Muscle layer of colon (tissue), 2 donors: ENCODE results near the gene CAMK1G.

Source experiments
- H3K27ac ChIP-seq: one replicate; pipeline ENCODE4 v1.7.0; 2013; ENCODE audit warnings: low read depth, mild to moderate bottlenecking, low read length, moderate library complexity
- H3K27me3 ChIP-seq, 2 donors: one replicate each; pipeline ENCODE4 v1.7.0; 2013; ENCODE audit warnings: low read length in 2 of 2, mild to moderate bottlenecking in 2 of 2; ENCODE audit not compliant: insufficient read depth in 2 of 2, control insufficient read depth in 1 of 2
- H3K36me3 ChIP-seq: one replicate; pipeline ENCODE4 v1.7.0; 2013; ENCODE audit warnings: mild to moderate bottlenecking, low read length; ENCODE audit not compliant: insufficient read depth
- H3K4me1 ChIP-seq: one replicate; pipeline ENCODE4 v1.7.0; 2013; ENCODE audit warnings: mild to moderate bottlenecking, low read length; ENCODE audit not compliant: insufficient read depth
- H3K4me3 ChIP-seq, 2 donors: one replicate each; pipeline ENCODE4 v1.7.0; 2013; ENCODE audit warnings: low read length in 2 of 2, low read depth in 1 of 2, mild to moderate bottlenecking in 1 of 2, moderate library complexity in 1 of 2
- H3K9ac ChIP-seq: one replicate; pipeline ENCODE4 v1.7.0; 2013; ENCODE audit warnings: low read length
- H3K9me3 ChIP-seq: one replicate; pipeline ENCODE4 v1.7.0; 2013; ENCODE audit warnings: mild to moderate bottlenecking, low read length
- donor health status: abdominal sarcoma.
- donor health status: Adenocarcinoma of cecum.

Gene CAMK1G

GRCh38 chr1:209651138-209651587, 67.6 kb downstream of the CAMK1G start:
- H3K4me3 ChIP-seq = no peak overlapping the region
- H3K9me3 ChIP-seq = no peaks in the 10 kb centered on the region
- no peaks in the 10 kb centered on the region for H3K27me3 ChIP-seq
- H3K4me1 ChIP-seq = peaks cover 26% of the 10 kb centered on the region
- H3K9ac ChIP-seq = no peak overlapping the region
- H3K36me3 ChIP-seq = no peaks in the 10 kb centered on the region
- H3K27ac ChIP-seq = no peak overlapping the region

- Histone ChIP-seq H3K27ac (no peak within 1 kb of the TSS), H3K4me1 (peaks cover 21% of the 10 kb centered on the region), H3K36me3 (no peaks in the 10 kb centered on the region), H3K9ac (no peak within 1 kb of the TSS), H3K9me3 (no peaks in the 10 kb centered on the region), H3K27me3 (no peaks in the 10 kb centered on the region), H3K4me3 (no peak within 1 kb of the TSS)
Measured at GRCh38 chr1:209652121-209652735, 68.7 kb downstream of the CAMK1G start, which contains the start of gene LAMB3. Gene LAMB3 (minus strand): TSS chr1:209652425. CDS start chr1:209650944, 1,481 bp downstream.

- H3K27me3 ChIP-seq = no peaks in the 10 kb centered on the region
- no peak overlapping the region for H3K27ac ChIP-seq
- H3K9me3 ChIP-seq = no peaks in the 10 kb centered on the region
- no peak overlapping the region for H3K9ac ChIP-seq
- H3K36me3 ChIP-seq = no peaks in the 10 kb centered on the region
- H3K4me1 ChIP-seq = peaks cover 19% of the 10 kb centered on the region
- H3K4me3 ChIP-seq = no peak overlapping the region
Measured at GRCh38 chr1:209652873-209653401, 69.4 kb downstream of the CAMK1G start.

GRCh38 chr1:209653915-209654351, 70.4 kb downstream of the CAMK1G start:
- H3K9me3 ChIP-seq = no peaks in the 10 kb centered on the region
- H3K36me3 ChIP-seq = no peaks in the 10 kb centered on the region
- peaks cover 19% of the 10 kb centered on the region for H3K4me1 ChIP-seq
- H3K4me3 ChIP-seq = no peak overlapping the region
- H3K27me3 ChIP-seq = no peaks in the 10 kb centered on the region
- H3K27ac ChIP-seq = no peak overlapping the region
- H3K9ac ChIP-seq = no peak overlapping the region

DNA sequence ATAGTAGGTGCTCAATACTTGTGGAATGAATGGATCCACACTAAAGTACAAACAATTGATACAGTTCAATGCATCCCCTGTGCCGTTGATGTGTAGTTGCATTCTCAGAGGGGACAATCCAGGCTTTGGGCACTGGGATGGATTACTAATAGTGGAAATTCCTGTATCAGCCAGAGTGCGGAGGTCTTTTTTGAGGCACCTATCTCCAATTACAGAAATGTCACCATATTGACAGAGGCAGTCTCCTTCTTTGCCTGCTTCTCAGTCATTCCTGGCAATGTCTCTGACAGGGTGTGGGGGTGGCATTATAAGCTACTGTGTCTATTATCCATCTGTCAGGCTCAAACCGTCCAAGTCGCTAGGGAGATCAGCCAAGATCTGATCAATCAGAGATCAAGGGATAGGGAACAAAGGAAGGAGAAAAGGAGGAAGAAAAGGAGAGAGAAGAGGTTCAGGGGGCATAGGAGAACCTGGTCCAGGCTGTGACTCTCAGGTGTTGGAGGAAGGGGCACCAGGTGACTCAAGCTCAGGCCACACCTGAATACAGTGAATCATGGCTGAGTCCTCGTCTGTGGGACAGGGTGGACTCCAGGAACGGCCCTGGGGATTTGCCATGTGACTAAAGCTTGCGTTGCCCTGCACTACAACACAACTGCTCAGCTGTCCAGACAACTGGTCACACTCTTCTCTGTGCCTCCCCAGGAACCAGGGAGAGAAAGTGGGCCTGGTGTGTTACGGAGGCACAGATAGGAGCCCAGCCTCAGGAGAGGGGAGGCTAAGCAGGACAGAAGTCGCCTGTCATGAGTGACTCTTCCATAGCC, 72.1 kb downstream of the CAMK1G start:
- H3K9ac ChIP-seq = no peak overlapping the region
- H3K4me1 ChIP-seq = peaks cover 19% of the 10 kb centered on the region
- no peaks in the 10 kb centered on the region for H3K27me3 ChIP-seq
- no peak overlapping the region for H3K27ac ChIP-seq
- H3K36me3 ChIP-seq = no peaks in the 10 kb centered on the region
- H3K4me3 ChIP-seq = no peak overlapping the region
- no peaks in the 10 kb centered on the region for H3K9me3 ChIP-seq

GRCh38 chr1:209657140-209657879, 73.8 kb downstream of the CAMK1G start:
- H3K27ac ChIP-seq = no peak overlapping the region
- H3K4me1 ChIP-seq = peaks cover 11% of the 10 kb centered on the region

DNA sequence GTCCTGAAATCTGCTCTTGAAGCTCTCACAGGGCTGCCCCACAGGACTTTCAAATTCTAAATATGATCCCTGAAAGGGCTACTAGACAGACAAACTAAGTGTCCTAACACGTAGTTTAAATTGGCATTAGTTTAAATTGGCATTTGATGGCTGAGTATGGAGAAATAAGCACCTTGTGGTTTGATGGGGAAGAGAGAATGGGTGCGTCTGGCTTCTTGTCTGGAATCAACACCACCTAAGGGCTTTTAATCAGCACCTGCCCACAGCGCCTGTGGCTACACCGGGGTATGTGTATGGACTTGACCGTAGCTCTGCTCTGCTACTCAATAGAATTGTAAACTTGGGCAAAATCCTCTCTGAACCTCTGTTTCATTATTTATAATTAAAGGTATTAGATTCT, 74.4 kb downstream of the CAMK1G start:
- Histone ChIP-seq H3K27me3 (no peaks in the 10 kb centered on the region), H3K9me3 (no peaks in the 10 kb centered on the region), H3K4me1 (peaks cover 7% of the 10 kb centered on the region), H3K4me3 (no peak overlapping the region), H3K36me3 (no peaks in the 10 kb centered on the region), H3K27ac (no peak overlapping the region), H3K9ac (no peak overlapping the region)

More at GRCh38 chr1:209657140-209657879, 73.8 kb downstream of the CAMK1G start:
- no peak overlapping the region for H3K9ac ChIP-seq
- H3K9me3 ChIP-seq = no peaks in the 10 kb centered on the region
- H3K36me3 ChIP-seq = no peaks in the 10 kb centered on the region
- no peaks in the 10 kb centered on the region for H3K27me3 ChIP-seq
- no peak overlapping the region for H3K4me3 ChIP-seq

GRCh38 chr1:209659909-209660308, 76.4 kb downstream of the CAMK1G start:
- no peaks in the 10 kb centered on the region for H3K27me3 ChIP-seq
- no peaks in the 10 kb centered on the region for H3K4me1 ChIP-seq
- no peaks in the 10 kb centered on the region for H3K36me3 ChIP-seq
- H3K4me3 ChIP-seq = no peak overlapping the region
- H3K9ac ChIP-seq = no peak overlapping the region
- no peak overlapping the region for H3K27ac ChIP-seq
- no peaks in the 10 kb centered on the region for H3K9me3 ChIP-seq

DNA sequence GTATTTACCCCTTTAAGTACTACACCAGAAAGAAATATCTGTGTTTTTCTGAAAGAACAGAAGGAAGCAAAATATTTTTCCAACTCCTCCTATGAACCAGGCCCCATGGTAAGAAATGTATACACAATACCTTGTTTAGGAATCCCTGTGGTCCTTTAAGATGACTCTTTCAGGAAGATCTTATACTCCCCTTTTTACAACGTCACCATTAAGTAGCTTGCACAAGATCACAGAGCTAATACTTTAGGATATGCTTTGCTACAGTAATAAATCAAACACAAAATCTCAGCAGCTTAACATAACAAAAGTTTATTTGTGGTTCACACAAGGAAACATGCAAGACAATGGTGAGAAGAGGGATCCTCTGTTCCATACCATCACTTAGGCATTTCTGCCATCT, 77.6 kb downstream of the CAMK1G start:
- H3K9me3 ChIP-seq = no peaks in the 10 kb centered on the region
- no peak overlapping the region for H3K9ac ChIP-seq
- no peaks in the 10 kb centered on the region for H3K4me1 ChIP-seq
- no peaks in the 10 kb centered on the region for H3K27me3 ChIP-seq
- no peak overlapping the region for H3K27ac ChIP-seq
- no peak overlapping the region for H3K4me3 ChIP-seq
- H3K36me3 ChIP-seq = no peaks in the 10 kb centered on the region

DNA sequence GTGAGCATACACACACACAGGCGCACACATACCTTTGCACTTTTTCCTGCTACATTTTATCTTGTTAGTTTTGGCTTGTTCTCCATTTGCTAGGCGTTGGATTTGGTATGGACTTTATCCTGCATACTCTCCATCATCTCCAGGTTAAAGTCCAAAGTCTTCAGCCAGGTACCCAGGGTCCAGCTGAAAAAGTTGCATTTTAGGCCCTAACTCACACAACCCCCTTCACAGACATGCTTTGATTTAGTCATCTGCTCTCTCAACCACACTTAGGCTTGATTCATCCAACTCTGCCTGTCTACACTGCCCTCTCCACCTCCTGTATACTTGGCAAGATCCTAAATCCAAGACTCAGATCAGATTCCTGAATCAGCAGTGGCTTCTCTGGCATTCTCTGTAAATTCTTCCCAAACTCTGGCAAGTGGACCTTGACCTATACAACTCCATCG, 79.4 kb downstream of the CAMK1G start:
- Histone ChIP-seq H3K4me1 (no peaks in the 10 kb centered on the region), H3K9ac (no peak overlapping the region), H3K4me3 (no peak overlapping the region), H3K27ac (no peak overlapping the region), H3K36me3 (no peaks in the 10 kb centered on the region), H3K9me3 (no peaks in the 10 kb centered on the region), H3K27me3 (no peaks in the 10 kb centered on the region)
